ENCODE data around the gene PTOV1.

PTOV1 gene

GRCh38 chr19:49891393-49891792 is 40.4 kb downstream of the PTOV1 start:
- H3K9ac ChIP-seq: peak overlapping the region in 4 of 11 experiments; percentile 23 to 63 (median 41); a peak in 6 of 22 replicates
- peak overlapping the region in 9 of 11 experiments; percentile 1 to 65 (median 44); a peak in 12 of 22 replicates for H3K4me2 ChIP-seq
- H3K27me3 ChIP-seq: peaks cover 0 to 14% (median 0%) of the 10 kb centered on the region in 11 experiments; a peak in 6 of 22 replicates
- H3K27ac ChIP-seq: peak overlapping the region in 2 of 11 experiments; percentile 27 to 42; a peak in 2 of 22 replicates
- H3K4me1 ChIP-seq: peaks cover 27 to 74% (median 56%) of the 10 kb centered on the region in 10 experiments
- H3K4me3 ChIP-seq: no peak overlapping the region
- TF ChIP-seq Cebpa-rat (IDR thresholded peaks at IDR 0.05): no peak
- peaks cover 0 to 48% (median 0%) of the 10 kb centered on the region in 11 experiments; a peak in 6 of 22 replicates for H3K36me3 ChIP-seq
- H3K9me3 ChIP-seq (replicated peaks in 1 of 11): peaks cover 0 to 7% (median 0%) of the 10 kb centered on the region in 11 experiments; a peak in 2 of 22 replicates
- H4K20me1 ChIP-seq: peaks cover 0 to 44% (median 0%) of the 10 kb centered on the region in 11 experiments; a peak in 9 of 22 replicates

GRCh38 chr19:49892716-49893115 is 41.8 kb downstream of the PTOV1 start:
- H3K4me1 ChIP-seq: peaks cover 31 to 75% (median 61%) of the 10 kb centered on the region in 10 experiments
- H3K36me3 ChIP-seq: peaks cover 0 to 39% (median 0%) of the 10 kb centered on the region in 11 experiments; a peak in 5 of 22 replicates
- peaks cover 0 to 35% (median 7%) of the 10 kb centered on the region in 11 experiments; a peak in 11 of 22 replicates for H4K20me1 ChIP-seq
- peaks cover 0 to 7% (median 0%) of the 10 kb centered on the region in 11 experiments; a peak in 2 of 22 replicates for H3K9me3 ChIP-seq (replicated peaks in 1 of 11)
- no peak for TF ChIP-seq Cebpa-rat (IDR thresholded peaks at IDR 0.05)
- peak overlapping the region in 3 of 11 experiments; percentile 41 to 100 (median 88); a peak in 5 of 22 replicates for H3K4me2 ChIP-seq
- no peak overlapping the region for H3K4me3 ChIP-seq
- H3K27ac ChIP-seq: no peak overlapping the region
- H3K27me3 ChIP-seq: peaks cover 0 to 14% (median 0%) of the 10 kb centered on the region in 11 experiments; a peak in 6 of 22 replicates
- peak overlapping the region in 1 of 11 experiments; percentile 35; a peak in 1 of 22 replicates for H3K9ac ChIP-seq

GRCh38 chr19:49894011-49894664 is 43.2 kb downstream of the PTOV1 start:
- Histone ChIP-seq H3K36me3 (peaks cover 0 to 32% (median 0%) of the 10 kb centered on the region in 11 experiments; a peak in 5 of 22 replicates), H3K27ac (no peak overlapping the region), H4K20me1 (peaks cover 0 to 25% (median 7%) of the 10 kb centered on the region in 11 experiments; a peak in 11 of 22 replicates), H3K27me3 (peaks cover 0 to 14% (median 0%) of the 10 kb centered on the region in 11 experiments; a peak in 6 of 22 replicates), H3K4me1 (peaks cover 44 to 86% (median 72%) of the 10 kb centered on the region in 10 experiments), H3K9me3 (replicated peaks in 1 of 11) (peaks cover 0 to 7% (median 0%) of the 10 kb centered on the region in 11 experiments; a peak in 2 of 22 replicates), H3K4me2 (peak overlapping the region in 4 of 11 experiments; percentile 7 to 100 (median 64); a peak in 6 of 22 replicates), H3K9ac (peak overlapping the region in 2 of 11 experiments; percentile 29 to 82; a peak in 1 of 22 replicates), H3K4me3 (0 out of 20 replicates have a peak overlapping the region, but pooled peaks of 1 of the 10 experiments have one; percentile 29)
- TF ChIP-seq Cebpa-rat (IDR thresholded peaks at IDR 0.05): no peak

- Histone ChIP-seq H3K9me3 (replicated peaks in 1 of 11) (peaks cover 0 to 1% (median 0%) of the 10 kb centered on the region in 11 experiments; a peak in 2 of 22 replicates), H3K4me2 (peak overlapping the region; percentile 79 to 100 (median 98); a peak in 21 of 22 replicates), H3K4me1 (peaks cover 46 to 80% (median 69%) of the 10 kb centered on the region in 10 experiments), H3K27me3 (peaks cover 0 to 9% (median 0%) of the 10 kb centered on the region in 11 experiments; a peak in 6 of 22 replicates), H3K27ac (peak overlapping the region in 5 of 11 experiments; percentile 31 to 93 (median 86); a peak in 2 of 22 replicates), H3K4me3 (peak overlapping the region in 3 of 10 experiments; percentile 50 to 60 (median 59); a peak in 7 of 20 replicates), H3K9ac (peak overlapping the region in 5 of 11 experiments; percentile 30 to 84 (median 76); a peak in 6 of 22 replicates), H4K20me1 (peaks cover 0 to 17% (median 0%) of the 10 kb centered on the region in 11 experiments; a peak in 9 of 22 replicates), H3K36me3 (peaks cover 0 to 23% (median 0%) of the 10 kb centered on the region in 11 experiments; a peak in 4 of 22 replicates)
- no peak for TF ChIP-seq Cebpa-rat (IDR thresholded peaks at IDR 0.05)
These were observed 44.1 kb downstream of the PTOV1 start for GRCh38 chr19:49894879-49895565.

GRCh38 chr19:49895566-49896297 is 44.8 kb downstream of the PTOV1 start:
- Histone ChIP-seq H3K27ac (peak overlapping the region; percentile 70 to 97 (median 89)), H3K36me3 (peaks cover 0 to 23% (median 0%) of the 10 kb centered on the region in 11 experiments; a peak in 2 of 22 replicates), H3K9ac (peak overlapping the region; percentile 72 to 84 (median 78); a peak in 21 of 22 replicates), H4K20me1 (peaks cover 0 to 17% (median 0%) of the 10 kb centered on the region in 11 experiments; a peak in 9 of 22 replicates), H3K27me3 (peaks cover 0 to 5% (median 0%) of the 10 kb centered on the region in 11 experiments; a peak in 3 of 22 replicates), H3K4me3 (peak overlapping the region in 6 of 10 experiments; percentile 44 to 65 (median 54); a peak in 9 of 20 replicates), H3K4me2 (peak overlapping the region; percentile 79 to 100 (median 98)), H3K4me1 (peaks cover 47 to 82% (median 72%) of the 10 kb centered on the region in 10 experiments), H3K9me3 (replicated peaks in 1 of 11) (no peaks in the 10 kb centered on the region)
- TF ChIP-seq Cebpa-rat (IDR thresholded peaks at IDR 0.05): no peak

GRCh38 chr19:49896863-49897621 is 46.1 kb downstream of the PTOV1 start, which contains the start of gene IL4I1:
Gene IL4I1 (minus strand): TSS chr19:49896887. CDS start chr19:49896160, 727 bp downstream.
- Histone ChIP-seq H4K20me1 (peaks cover 0 to 7% (median 0%) of the 10 kb centered on the region in 11 experiments; a peak in 7 of 22 replicates), H3K27me3 (peaks cover 0 to 4% (median 0%) of the 10 kb centered on the region in 11 experiments; a peak in 1 of 22 replicates), H3K9ac (peak within 1 kb of the TSS; percentile 72 to 84 (median 78)), H3K4me1 (peaks cover 56 to 86% (median 71%) of the 10 kb centered on the region in 10 experiments), H3K27ac (peak within 1 kb of the TSS; percentile 70 to 97 (median 89)), H3K36me3 (peaks cover 0 to 13% (median 0%) of the 10 kb centered on the region in 11 experiments; a peak in 2 of 22 replicates), H3K4me2 (peak within 1 kb of the TSS; percentile 79 to 100 (median 98)), H3K4me3 (peak within 1 kb of the TSS; percentile 44 to 65 (median 52); a peak in 19 of 20 replicates), H3K9me3 (replicated peaks in 1 of 11) (no peaks in the 10 kb centered on the region)
- no peak for TF ChIP-seq Cebpa-rat (IDR thresholded peaks at IDR 0.05)

GRCh38 chr19:49904136-49904535 is 53.2 kb downstream of the PTOV1 start:
- Histone ChIP-seq H3K36me3 (peaks cover 28 to 38% (median 35%) of the 10 kb centered on the region in 11 experiments), H3K4me2 (peak overlapping the region; percentile 47 to 90 (median 72)), H3K9ac (peak overlapping the region in 7 of 11 experiments; percentile 7 to 51 (median 23); a peak in 5 of 22 replicates), H3K9me3 (replicated peaks in 1 of 11) (no peaks in the 10 kb centered on the region), H3K4me3 (peak overlapping the region in 5 of 10 experiments; percentile 5 to 33 (median 12); a peak in 5 of 20 replicates), H3K27me3 (no peaks in the 10 kb centered on the region), H4K20me1 (peaks cover 0 to 58% (median 42%) of the 10 kb centered on the region in 11 experiments; a peak in 21 of 22 replicates), H3K27ac (peak overlapping the region in 10 of 11 experiments; percentile 38 to 57 (median 48); a peak in 17 of 22 replicates), H3K4me1 (peaks cover 67 to 88% (median 76%) of the 10 kb centered on the region in 10 experiments)
- no peak for TF ChIP-seq Cebpa-rat (IDR thresholded peaks at IDR 0.05)
